Endothelial cell of umbilical vein (primary cell): Measurements from ENCODE around the gene DCC.

Experiments used
- CTCF ChIP-seq, 2 donors: IDR thresholded peaks; 1 replicate in 1 of 2; 2 replicates in 1 of 2; pipeline ENCODE4 v1.5.1; 2011; ENCODE audit warnings: low read length in 2 of 2, mild to moderate bottlenecking in 2 of 2, moderate library complexity in 2 of 2, control low read depth in 1 of 2, inconsistent platforms in 1 of 2, low read depth in 1 of 2; ENCODE audit not compliant: insufficient read depth in 1 of 2; ENCODE audit errors: extremely low read depth in 1 of 2
- EZH2 ChIP-seq: IDR thresholded peaks from 2 replicates; pipeline ENCODE4 v1.6.1; 2012; ENCODE audit warnings: borderline replicate concordance, low read depth, mild to moderate bottlenecking, moderate library complexity, low read length, inconsistent platforms; ENCODE audit not compliant: severe bottlenecking
- GATA2 ChIP-seq: IDR thresholded peaks from 2 replicates; pipeline ENCODE4 v1.7.0; 2011; ENCODE audit warnings: low read depth, mild to moderate bottlenecking, moderate library complexity, mixed read lengths, low read length; ENCODE audit not compliant: insufficient read length, insufficient read depth
- JUN ChIP-seq: IDR thresholded peaks from 2 replicates; pipeline ENCODE4 v1.6.1; 2011; ENCODE audit warnings: borderline replicate concordance, low read depth; ENCODE audit not compliant: insufficient read length, insufficient read depth
- MAX ChIP-seq: IDR thresholded peaks from 2 replicates; pipeline ENCODE4 v1.6.1; 2011; ENCODE audit not compliant: insufficient read depth, insufficient read length
- POLR2A ChIP-seq: IDR thresholded peaks from 2 replicates; pipeline ENCODE4 v1.6.1; 2012; ENCODE audit warnings: low read depth, mild to moderate bottlenecking, control low read depth, low read length
- POLR2AphosphoS5 ChIP-seq: IDR thresholded peaks from 2 replicates; pipeline ENCODE4 v1.6.1; 2012; ENCODE audit warnings: low read depth, mild to moderate bottlenecking, control low read depth, low read length, moderate library complexity; ENCODE audit not compliant: insufficient read depth

- TF ChIP-seq CTCF (IDR thresholded peaks at IDR 0.05; ENCODE audit: extremely low read depth in 1 of 2, insufficient read depth in 1 of 2, low read depth in 1 of 2, low read length in 2 of 2) (no peak), GATA2 (no peak), POLR2AphosphoS5 (no peak), MAX (no peak), POLR2A (no peak), EZH2 (no peak), JUN (no peak)
Observed at GRCh38 chr18:52337276-52337675, 2.7 kb upstream of the DCC start.
